NCI-H2029 treated with DMSO at 0.1 percent for 48 hours (cell line): ENCODE measurements around the gene C3orf20.
"Not testable (repeated sequence)": the region's sequence is repeated elsewhere in the genome, so short reads cannot be mapped to it uniquely, and the experiment has no call there.

Experiments used
- DNase-seq: peaks from one replicate; lab custom pipeline; 2025; lab: John Stamatoyannopoulos, UW

C3orf20 gene

DNA sequence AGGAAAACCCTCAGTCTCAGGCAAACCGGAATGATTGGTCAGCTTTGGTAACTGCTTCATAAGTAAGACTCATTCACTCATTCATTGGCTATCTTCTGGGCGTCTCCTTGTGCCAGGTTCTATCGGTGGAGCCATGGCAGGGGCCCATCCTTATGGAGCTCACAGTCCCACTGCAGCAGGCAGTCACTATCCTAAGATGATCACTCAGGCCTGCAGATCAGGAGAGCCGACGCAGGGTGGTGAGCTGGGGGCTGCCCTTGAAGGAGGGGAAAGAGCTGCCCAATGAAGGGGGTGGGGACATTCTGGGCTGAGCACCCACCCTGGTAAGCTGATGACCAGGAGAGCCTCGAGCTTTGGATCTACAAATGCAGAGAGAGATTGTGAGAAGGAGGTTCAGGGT lies 123.3 kb downstream of the C3orf20 start:
- DNase-seq, result no peak

DNA sequence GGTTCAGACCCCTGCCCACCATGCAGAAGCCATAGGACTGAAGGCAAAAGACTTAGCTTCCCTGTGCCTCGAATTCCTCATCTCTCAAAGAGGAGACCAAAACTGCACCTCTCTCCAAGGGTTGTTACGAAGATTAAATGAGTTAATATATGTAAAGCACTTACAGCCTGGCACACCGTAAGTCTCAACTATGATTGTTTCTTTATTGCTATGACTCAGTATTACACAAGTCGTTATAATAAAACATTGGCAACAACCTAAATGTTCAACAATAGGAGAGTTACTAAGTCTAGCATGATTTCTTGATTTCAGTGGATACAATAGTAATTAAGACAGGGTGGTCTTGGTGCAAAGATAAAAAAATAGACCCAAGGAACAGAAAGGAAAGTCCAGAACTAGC lies 124.2 kb downstream of the C3orf20 start:
- no peak for DNase-seq

DNA sequence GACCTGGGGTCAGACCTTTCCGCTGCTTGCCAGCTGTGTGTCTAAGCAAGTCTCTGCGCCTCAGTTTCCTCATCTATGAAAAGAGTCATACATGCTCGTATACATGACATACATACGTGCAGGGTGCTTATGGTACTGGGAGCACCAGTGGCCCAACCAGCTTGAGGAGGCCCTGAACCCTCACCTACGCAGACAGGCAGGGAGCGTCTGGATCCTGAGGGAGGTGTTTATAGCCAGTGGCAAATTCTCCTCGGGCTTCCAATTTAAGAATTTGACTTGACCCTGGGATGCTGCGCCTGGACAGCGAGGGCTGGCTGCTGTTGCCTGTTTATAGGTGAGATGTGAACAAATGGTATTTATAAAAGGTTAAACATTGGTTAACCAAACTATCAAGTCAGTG lies 126.1 kb downstream of the C3orf20 start:
- no peak for DNase-seq

DNA sequence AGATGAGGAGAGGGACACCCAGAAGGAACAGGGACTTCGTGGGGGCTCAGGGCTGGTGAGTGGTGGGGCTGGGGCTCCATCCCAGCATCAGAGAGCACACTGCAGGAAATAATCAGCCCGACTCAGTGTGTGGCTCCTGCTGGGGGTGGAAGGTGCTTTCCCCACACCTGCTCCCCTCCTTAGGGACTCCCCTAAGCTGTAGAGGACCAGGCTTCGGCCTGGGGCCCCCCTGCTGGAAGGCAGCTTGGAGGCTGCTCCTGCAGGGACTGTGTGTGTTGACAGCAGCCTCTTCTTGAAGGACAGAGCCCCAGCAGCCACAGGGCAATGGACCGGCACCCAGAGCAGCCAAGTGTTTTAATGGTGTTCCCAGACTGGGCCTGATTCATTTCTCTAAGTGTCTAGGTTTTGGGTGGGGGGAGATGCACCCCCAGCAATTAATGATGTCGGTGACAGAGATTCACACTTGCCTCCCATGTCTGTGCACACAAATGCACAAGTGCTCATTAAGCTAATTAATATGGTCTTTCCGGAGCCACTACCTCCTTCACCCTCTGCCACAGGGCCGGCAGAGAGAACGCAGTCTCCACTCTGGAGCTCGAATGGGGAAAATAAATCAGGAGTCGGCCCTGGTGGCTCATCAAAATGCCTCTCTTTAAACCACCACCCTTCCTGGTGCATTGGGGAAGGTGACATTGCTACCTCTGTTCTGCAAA lies 126.9 kb downstream of the C3orf20 start:
- DNase-seq, result no peak

DNA sequence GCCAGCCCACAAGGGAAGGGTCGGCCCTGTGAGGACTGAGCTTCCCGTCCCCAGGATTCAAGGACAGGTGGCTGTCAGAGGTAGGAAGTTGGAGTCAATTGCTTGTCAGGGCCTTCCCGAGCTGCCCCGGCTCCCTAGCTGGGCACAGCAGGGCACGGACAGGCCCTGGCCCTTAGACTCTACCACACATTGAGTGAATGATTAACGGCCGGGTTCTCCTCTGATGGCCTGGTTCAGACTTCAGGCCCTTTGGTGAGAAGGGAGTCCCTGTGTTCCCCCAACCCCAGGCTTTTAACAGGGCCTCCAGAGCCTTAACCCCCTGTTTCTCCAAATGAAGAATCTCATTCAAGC lies 127.4 kb downstream of the C3orf20 start:
- DNase-seq, result no peak

DNA sequence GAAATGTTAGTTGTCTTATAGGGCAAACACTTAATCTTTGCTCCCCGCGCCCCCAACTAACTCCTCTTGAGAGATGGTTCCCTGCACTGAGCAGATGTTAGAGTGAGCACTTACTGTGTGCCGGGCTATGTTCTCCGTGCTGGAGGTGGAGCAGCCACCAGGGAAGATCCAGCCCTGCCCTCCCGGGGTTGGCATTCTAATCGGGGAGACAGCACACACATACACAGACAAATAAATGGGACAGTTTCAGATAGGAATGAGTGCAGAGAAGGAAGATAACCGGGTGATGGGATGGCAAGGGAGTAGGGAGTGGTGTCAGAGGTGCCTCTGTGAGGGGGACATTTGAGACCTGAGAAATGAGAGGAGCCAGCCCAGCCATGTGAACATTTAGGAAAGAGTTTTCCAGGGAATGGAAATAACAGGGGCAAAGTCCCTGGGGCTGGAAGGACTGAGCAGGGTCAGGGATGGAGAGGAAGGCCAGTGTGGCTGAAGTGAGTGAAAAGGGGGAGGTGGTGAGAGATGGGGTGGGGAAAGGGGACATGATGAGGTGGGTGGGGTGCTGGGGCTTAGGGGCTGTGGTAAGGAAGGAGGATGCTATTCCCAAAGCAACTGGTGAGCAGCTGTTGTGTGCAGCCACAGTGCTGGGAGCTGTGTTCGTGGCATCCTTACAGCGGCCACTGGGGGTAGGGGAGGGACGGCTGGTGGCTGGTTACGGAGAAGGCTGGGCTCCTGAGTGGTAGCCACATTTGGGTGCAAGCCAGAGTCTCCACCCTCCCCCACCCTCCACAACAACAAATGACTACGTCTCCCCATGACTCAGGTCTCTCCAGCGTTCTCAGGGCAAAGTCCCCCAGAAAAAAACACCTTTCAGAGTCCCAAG lies 128.4 kb downstream of the C3orf20 start:
- DNase-seq, result no peak

DNA sequence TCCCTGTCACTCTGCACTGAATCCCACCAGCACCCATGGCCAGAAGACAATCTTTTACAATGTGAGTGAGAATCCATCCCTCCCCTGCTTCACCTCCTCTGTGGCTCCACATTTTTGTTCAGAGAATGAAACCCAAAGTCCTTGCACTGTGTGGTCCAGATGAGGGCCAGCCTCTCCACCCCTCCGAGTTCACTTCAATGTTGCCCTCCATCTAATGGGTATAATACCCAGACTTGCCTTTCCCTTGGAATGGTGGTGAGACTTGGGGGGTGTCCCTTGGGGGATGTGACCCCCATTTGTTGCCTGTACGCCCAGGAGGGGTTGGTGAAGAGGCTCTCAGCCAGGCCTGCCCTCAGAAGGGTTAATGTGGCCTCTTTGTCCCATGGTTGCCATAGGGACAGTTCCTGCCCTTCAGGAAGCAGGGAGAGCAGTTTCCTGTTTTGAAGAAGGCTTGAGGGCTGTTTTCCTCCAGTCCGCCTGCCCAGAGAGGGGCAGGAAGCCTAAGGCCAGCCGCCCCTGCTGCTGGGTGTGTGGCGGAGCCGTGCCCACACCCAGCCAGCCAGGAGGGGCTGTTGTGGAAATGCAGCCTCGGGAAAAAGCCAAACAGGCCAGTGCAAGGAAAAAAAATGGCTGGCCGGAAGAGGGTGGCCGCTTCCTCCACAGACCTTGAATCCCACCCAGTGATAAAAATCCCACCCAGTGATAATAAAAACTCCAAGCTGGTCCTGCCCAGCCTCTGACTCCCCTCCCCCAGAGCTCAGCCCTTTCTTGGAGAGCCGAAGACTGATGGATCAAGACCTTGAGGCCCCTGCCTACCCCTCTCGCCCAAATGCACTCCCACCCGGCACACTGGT lies 129.3 kb downstream of the C3orf20 start:
- DNase-seq, result no peak

DNA sequence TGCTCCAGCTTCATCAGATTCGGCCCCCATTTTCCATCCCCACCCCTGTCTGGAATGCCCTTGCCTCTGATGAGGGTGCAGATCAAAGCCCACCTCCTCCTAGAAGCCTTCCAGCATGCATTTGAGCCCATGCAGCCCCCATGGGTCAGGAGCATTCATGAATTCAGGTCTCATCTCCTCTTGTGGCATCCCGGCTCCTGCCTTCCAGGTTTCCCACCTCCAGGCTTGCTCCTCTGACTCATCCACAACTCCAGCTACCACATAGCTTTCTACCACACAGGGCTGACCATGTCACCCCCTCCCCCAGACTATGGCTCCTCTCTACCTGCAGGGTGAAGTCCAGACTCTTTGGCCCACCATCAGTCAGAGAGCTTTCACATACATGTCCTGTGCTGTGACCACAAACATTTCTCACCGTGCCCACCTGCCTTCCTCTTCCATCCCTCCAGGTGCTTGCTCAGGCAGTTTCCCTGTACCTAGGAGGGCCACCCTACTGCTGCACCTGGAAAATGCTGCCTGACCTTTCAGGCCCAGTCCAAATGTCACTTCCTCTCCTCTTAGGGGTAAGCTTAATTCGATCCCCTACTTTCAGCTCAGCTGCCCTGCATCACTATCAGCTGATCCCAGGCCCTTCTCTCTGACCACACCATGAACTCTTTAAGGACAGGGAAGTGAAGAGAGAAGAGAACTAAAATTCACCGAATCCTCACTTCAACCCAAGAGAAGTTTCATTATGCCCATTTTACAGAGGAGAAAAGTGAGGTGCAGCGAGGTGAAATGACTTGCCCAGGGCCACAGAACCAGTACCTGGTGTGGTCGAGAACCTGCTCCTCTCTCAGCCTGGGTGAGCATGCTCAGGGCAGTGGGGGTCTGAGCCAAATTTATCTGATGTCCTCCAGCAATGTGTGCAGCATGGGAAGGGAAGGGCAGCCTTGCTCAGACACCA lies 130.2 kb downstream of the C3orf20 start:
- no peak for DNase-seq

DNA sequence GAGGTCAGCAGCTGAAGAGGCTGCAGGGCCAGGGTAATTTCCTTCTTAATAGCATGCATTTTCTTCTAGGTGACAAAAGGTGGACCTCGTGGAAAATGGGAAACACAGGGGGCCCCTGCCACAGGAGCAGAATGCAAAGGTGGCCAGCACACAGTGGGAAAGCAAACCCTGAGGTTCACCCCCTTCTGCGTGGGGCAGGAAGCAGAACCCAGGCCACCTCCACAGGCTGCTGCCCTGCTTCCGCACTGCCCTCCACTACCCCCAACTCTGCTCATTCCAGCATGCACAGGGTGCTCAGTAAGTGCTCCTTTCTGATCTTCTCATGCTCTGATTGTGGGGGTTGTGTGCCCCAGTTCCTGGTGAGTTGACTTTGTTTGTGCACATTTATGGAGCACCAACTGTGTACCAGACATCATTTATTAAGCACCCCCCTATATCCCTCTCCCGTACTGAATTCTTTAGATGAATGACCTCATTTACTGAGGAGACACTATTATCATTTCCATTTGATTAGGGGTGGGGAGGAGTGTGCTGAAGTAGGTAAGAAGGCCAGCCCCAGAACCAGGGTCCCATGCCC lies 131.1 kb downstream of the C3orf20 start:
- no peak for DNase-seq

DNA sequence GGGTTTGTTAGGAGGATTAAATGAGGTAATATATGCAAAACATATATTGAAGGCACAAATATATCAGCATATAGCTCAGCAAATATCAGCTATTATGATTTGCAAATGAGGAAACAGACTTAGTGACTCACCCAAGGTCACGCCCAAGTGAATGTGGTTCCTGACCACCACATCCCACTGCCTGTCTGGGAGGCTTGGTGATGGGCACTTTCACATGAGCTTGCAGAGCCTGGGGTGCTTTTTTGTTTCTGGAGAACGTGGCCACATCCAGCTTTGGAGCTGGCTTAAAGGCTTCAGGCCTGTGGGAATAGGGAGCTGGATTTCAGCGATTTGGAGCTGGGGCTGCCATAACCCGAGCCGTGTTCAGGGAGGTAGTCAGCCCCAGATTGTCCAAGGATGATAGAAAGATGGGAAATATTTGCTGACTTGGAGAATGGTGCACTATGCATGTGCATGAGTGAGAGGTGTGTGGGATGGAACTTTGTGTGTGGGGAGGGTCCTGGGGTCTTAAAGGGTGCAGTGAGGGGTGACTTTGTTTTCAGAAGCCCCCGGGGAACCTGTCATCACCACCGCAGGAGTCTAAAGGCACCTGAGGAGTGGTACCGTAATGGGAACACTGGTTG lies 131.8 kb downstream of the C3orf20 start:
- no peak for DNase-seq

DNA sequence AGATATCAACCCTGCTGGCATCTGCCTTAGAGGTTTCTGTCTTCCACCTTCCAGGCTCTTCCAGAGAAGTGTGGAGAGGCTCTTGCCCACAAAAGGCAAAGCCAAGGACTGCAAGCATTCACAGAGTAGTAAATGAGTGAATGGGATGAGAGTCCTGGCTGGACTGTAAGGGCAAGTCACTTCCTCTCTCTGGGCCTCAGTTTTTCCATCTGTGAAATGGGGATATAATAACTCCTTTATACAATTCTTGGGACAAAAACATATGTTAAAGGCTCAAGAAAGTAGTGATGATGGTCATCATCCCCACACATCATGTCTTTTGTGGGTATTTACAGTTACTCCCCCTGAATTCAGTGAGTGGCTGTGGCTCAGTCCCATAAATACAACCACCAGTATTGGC lies 133.1 kb downstream of the C3orf20 start:
- no peak for DNase-seq

DNA sequence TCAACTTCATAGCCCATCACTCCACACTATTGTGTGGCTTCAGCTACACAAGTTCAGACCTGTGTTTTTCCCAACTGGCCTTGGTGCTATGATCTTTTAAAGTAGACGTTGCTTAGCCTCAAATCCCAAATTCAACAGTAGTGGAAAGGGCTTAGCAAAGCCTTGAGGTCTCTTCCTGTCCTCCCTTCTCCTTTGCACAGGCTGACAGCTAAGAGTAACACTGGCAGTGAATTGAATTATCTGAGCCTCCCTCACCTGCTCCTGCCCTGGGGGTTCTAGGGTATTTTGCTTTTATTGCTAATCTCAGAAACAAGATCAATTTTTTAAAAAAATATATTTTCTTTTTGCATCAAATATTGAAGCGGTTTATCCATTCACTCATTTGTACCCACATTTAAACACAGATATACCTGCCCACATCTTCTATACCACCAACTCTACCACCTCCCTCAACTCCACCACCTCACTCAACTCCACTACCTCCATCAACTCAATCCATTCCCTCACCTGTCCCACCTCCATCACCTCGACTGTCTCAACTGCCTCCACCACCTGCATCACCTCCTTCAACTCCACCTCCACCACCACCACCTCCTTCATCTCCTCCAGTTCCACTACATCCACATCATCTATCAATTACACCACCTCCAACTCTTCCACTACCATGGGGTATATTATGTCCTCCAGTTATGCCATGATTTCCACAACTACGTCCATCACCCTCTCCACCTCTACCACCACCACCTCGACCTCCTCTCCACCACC lies 133.7 kb downstream of the C3orf20 start:
- no peak for DNase-seq

DNA sequence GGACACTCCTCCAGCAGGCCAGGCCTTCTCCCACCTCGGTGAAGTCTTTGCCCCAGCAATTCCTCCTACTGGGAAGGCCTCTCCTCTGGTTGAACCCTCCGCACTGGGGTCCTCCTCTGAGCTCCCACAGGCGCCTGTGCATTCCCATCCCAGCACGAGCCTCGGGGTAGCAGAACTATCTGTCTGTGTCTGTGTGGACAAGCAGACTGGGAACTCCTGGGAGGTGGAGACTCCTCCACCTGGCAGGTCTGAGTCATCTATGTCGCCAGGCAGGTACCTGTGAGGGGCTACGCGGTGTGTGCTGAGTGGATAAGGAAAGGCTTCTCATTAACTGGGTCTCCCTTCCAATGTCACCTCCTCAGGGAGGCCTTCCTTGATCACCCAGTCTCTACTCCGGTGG lies 134.7 kb downstream of the C3orf20 start:
- DNase-seq, result not testable (repeated sequence)

DNA sequence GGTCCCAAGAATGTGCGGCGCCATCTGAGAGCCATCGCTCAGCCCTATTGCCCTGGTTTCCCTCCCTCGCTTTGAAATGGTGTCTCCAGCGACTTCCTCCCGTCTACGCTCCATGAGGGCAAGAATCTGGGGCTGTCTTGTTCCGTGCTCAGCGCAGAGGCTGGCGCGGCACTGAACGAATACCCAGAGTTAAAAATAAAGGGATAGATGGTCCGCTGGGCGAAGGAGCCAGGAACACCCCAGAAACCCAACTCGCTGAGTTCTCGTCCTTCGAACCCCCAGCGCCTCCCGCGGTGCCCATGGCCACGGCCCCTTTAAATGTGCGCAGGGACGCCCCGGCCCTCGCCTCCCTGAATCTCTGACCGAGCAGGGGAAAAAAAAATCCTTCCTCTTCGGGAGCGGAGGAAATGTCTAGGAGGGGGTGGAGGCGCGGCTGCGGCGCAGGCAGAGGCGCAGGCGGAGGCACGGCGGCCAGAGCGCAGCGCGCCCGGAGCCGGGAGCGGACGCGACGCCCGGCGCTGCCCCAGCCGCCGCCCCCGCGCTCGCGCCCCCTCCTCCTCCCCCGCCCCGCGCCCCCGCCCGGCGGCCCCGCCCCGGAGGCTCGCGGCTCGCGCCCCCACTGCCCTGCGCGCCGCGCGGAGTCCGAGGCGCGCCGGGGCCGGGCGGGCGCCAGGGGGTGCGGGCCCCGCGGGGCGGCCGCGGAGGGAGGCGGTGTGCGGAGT lies 135.3 kb downstream of the C3orf20 start:
- no peak for DNase-seq

DNA sequence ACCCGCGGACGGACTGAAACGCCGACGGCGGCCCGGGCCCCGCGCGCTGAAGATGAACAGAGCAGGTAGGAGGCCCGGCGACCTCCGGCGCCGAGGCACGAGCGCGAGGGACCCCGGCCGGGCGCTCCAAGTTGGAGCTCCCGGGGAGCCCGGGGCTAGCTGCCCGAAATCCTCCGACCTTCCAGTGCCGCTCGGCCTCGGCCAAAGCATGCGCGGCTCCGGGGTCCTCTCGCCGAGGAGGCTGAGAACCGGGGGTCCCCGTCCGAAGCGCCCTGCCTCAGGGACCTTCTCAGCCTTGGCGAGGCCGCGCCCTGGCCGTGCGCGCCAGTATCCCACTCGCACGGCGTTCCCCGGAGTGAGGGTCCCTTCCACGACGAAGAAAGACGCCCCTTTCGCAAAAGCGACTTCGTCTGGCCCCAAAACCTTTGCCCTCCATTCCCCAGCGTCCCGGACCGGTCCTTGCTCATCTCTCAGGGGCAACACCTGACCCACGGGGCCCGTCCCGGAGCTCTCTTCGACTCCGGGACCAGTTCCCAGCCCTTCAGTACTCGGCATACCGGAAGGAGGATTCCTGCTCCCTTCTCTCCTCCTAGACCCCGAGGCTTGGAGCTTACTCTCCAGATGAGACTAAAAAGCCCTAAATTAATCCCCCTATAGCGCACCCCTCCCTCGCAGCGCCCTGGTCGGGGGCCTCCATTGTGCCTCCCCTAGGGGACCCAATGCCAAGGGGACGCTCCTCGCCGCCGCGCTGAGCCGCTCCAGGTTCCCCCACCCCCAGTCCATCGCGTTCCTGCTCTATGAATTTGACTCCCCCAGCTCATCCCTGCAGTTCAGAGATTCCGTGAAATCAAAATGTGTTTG lies 136.1 kb downstream of the C3orf20 start:
- DNase-seq, result no peak

DNA sequence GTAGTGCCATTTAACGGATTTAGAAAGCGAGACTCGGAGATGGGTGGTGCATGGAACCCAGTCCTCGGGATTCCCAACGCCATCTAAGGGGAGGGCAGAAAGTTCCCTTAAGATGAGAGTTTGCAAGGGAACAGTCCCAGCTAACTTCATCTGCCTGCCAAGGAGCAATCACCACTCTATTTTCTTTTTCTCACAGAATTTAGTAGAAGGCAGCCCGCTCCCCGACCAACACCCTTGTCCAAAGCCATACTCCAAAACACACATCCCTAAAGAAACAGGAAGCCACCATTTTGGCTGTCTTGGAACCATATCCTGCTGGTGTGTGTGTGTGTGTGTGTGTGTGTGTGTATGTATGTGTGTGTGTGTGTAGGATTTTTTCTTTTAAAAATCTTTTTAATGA lies 136.7 kb downstream of the C3orf20 start:
- DNase-seq, result no peak

DNA sequence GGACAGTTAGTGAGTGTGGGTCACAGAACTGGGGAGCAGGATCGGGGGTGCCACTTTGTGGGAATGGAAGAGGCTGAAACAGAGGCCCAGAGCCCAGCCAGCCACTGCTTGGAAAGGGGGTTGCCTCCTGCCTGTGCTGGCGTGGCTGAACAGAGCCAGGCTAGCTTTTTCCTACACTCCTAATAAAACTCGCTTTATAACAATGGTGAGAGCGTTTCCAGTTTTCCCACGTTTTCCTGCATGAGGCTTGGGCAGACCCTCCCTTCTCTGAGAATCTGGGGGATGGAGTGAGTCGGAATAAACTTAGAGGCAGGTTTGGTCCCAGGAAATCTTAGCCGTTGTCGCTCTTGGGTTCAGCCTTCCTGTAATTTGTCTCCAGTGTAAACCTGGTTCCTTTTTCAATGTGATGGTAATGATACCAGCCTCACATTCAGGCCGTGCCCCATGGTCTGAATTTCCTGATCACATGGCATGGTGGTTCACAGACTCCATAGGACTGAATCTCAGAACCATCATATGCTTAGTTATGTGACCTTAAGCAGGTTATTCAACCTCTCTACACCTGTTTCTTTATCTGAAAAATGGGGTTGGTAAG lies 137.4 kb downstream of the C3orf20 start:
- DNase-seq, result no peak

DNA sequence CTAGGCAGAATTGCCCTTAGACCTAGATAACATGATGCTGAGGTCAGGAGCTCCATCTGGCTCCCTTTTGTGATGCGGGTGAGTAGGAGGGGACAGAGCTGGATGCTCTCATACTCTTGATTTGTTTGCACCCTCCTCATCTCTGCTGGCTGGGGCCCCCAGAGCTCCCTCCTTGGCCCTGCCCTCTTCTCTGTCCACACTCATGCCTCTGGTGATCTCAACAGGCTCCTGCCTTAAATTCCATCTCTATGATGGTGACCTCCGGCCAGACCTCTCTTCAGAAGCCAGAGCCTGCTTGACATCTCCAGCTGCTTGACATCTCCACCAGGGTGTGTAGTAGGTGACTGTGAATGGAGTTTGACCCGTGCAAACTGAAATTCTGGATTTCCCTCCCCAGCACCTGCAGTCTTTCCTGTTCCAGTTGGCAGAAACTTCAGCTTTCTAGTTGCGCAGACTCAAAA lies 139.5 kb downstream of the C3orf20 start:
- DNase-seq, result no peak
